Hepatocyte (in vitro differentiated cells): ENCODE results near the gene CNTN4.

Experiments
- EZH2 ChIP-seq: fragments of 200-600 bp; sonication (generic); IDR thresholded peaks from 2 replicates; pipeline ENCODE4 v1.6.1; 2016; ENCODE audit warnings: antibody characterized with exemption, mild to moderate bottlenecking, borderline replicate concordance
- TF ChIP-seq, protein P1 (sequence below): fragments of 200-600 bp; sonication (generic); IDR thresholded peaks from 2 replicates; pipeline ENCODE4 v1.5.1; 2016; ENCODE audit warnings: antibody characterized with exemption, mild to moderate bottlenecking; ENCODE audit not compliant: poor library complexity

DNA sequence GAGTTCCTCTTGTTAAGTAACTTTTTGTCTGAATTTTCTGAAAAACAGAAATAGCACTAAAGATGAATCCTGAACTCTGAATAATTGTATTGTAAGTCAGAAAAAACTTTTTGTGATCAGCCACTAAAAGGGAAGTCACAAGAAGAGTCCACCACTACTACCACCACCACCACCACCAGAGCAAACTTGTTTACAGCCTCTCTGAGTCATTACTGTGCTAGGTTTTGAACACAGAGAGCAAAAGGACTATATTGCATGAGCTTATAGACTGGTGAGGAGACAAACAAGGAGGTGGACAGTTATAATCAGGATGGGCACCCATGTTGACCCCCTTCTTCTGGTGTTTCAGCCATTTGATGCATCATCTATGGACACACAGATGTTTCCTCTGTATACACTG, 869.8 kb downstream of the CNTN4 start:
- TF ChIP-seq, protein P1, sequence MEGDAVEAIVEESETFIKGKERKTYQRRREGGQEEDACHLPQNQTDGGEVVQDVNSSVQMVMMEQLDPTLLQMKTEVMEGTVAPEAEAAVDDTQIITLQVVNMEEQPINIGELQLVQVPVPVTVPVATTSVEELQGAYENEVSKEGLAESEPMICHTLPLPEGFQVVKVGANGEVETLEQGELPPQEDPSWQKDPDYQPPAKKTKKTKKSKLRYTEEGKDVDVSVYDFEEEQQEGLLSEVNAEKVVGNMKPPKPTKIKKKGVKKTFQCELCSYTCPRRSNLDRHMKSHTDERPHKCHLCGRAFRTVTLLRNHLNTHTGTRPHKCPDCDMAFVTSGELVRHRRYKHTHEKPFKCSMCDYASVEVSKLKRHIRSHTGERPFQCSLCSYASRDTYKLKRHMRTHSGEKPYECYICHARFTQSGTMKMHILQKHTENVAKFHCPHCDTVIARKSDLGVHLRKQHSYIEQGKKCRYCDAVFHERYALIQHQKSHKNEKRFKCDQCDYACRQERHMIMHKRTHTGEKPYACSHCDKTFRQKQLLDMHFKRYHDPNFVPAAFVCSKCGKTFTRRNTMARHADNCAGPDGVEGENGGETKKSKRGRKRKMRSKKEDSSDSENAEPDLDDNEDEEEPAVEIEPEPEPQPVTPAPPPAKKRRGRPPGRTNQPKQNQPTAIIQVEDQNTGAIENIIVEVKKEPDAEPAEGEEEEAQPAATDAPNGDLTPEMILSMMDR = no peak
- TF ChIP-seq EZH2 = no peak
